Parathyroid adenoma (tissue), 2 donors: ENCODE results near the gene SNAP47.

Source experiments
- H2AFZ ChIP-seq: fragments of 300-600 bp; sonication (generic); one replicate; pipeline ENCODE4 v1.7.0; 2017; ENCODE audit warnings: antibody characterized with exemption, mild to moderate bottlenecking
- H3K27ac ChIP-seq: fragments of 300-600 bp; sonication (generic); one replicate; pipeline ENCODE4 v1.7.0; 2017
- H3K27me3 ChIP-seq: fragments of 300-600 bp; sonication (generic); one replicate; pipeline ENCODE4 v1.7.0; 2017; ENCODE audit warnings: low read length; ENCODE audit not compliant: control insufficient read depth, insufficient read depth
- H3K36me3 ChIP-seq: fragments of 300-600 bp; sonication (generic); one replicate; pipeline ENCODE4 v1.7.0; 2017; ENCODE audit warnings: low read length; ENCODE audit not compliant: control insufficient read depth, insufficient read depth
- H3K4me1 ChIP-seq: fragments of 300-600 bp; sonication (generic); one replicate; pipeline ENCODE4 v1.7.0; 2017; ENCODE audit warnings: control low read depth
- H3K4me2 ChIP-seq: fragments of 300-600 bp; sonication (generic); one replicate; pipeline ENCODE4 v1.7.0; 2017; ENCODE audit warnings: low read length
- H3K4me3 ChIP-seq: fragments of 300-600 bp; sonication (generic); one replicate; pipeline ENCODE4 v1.7.0; 2017; ENCODE audit warnings: low read depth, low read length
- H3K79me2 ChIP-seq: fragments of 300-600 bp; sonication (generic); one replicate; pipeline ENCODE4 v1.7.0; 2017; ENCODE audit warnings: control low read depth
- H3K9ac ChIP-seq: fragments of 300-600 bp; sonication (generic); one replicate; pipeline ENCODE4 v1.7.0; 2017; ENCODE audit warnings: mild to moderate bottlenecking
- H3K9me3 ChIP-seq: fragments of 300-600 bp; sonication (generic); one replicate; pipeline ENCODE4 v1.7.0; 2017; ENCODE audit warnings: low read length; ENCODE audit not compliant: control insufficient read depth
- TF ChIP-seq, protein P1 (sequence below): fragments of 300-600 bp; sonication (generic); IDR thresholded peaks from one replicate; pipeline ENCODE4 v1.7.0; 2017; ENCODE audit warnings: antibody characterized with exemption, mild to moderate bottlenecking
- donor health status: primary hyperparathyroidism.

Gene SNAP47

DNA sequence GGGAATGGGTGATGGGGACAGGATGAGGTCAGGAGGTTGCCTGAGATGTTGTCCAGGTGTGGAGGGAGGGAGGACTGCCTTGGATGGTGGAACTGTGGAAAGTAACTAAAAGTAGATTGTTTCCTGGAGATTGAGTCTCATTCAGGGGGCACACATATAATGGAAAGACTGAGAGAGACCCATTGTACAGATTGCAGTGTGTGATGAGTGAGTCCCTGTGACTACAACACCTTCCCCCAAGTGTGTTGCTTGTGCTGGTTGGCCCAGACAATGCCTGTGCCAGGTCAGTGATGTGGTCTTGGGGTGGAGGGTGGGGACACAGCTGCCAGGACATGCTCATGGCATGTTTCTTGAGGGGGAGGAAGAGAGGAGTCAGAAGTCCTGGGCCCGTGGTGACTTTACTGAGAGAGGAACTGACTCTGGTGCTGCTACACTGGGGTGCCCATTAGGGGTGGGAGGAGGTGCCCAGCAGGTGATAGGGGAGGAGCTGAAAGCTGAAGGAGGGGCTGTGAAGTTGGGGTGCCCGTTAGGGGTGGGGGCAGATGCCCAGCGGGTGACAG is 5.2 kb downstream of the SNAP47 start:
- Histone ChIP-seq H3K4me3 (no peak overlapping the region), H3K79me2 (peaks cover 32% of the 10 kb centered on the region), H2AFZ (no peak overlapping the region), H3K4me2 (no peak overlapping the region), H3K27me3 (no peaks in the 10 kb centered on the region), H3K36me3 (no peaks in the 10 kb centered on the region), H3K27ac (no peak overlapping the region), H3K9ac (no peak overlapping the region), H3K9me3 (no peaks in the 10 kb centered on the region), H3K4me1 (no peaks in the 10 kb centered on the region)
- TF ChIP-seq, protein P1, sequence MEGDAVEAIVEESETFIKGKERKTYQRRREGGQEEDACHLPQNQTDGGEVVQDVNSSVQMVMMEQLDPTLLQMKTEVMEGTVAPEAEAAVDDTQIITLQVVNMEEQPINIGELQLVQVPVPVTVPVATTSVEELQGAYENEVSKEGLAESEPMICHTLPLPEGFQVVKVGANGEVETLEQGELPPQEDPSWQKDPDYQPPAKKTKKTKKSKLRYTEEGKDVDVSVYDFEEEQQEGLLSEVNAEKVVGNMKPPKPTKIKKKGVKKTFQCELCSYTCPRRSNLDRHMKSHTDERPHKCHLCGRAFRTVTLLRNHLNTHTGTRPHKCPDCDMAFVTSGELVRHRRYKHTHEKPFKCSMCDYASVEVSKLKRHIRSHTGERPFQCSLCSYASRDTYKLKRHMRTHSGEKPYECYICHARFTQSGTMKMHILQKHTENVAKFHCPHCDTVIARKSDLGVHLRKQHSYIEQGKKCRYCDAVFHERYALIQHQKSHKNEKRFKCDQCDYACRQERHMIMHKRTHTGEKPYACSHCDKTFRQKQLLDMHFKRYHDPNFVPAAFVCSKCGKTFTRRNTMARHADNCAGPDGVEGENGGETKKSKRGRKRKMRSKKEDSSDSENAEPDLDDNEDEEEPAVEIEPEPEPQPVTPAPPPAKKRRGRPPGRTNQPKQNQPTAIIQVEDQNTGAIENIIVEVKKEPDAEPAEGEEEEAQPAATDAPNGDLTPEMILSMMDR, result no peak

- TF ChIP-seq, protein P1, result no peak
- Histone ChIP-seq H3K4me1 (no peaks in the 10 kb centered on the region), H3K27ac (no peak overlapping the region)
Observed at GRCh38 chr1:227741166-227741870, 6.1 kb downstream of the SNAP47 start.

DNA sequence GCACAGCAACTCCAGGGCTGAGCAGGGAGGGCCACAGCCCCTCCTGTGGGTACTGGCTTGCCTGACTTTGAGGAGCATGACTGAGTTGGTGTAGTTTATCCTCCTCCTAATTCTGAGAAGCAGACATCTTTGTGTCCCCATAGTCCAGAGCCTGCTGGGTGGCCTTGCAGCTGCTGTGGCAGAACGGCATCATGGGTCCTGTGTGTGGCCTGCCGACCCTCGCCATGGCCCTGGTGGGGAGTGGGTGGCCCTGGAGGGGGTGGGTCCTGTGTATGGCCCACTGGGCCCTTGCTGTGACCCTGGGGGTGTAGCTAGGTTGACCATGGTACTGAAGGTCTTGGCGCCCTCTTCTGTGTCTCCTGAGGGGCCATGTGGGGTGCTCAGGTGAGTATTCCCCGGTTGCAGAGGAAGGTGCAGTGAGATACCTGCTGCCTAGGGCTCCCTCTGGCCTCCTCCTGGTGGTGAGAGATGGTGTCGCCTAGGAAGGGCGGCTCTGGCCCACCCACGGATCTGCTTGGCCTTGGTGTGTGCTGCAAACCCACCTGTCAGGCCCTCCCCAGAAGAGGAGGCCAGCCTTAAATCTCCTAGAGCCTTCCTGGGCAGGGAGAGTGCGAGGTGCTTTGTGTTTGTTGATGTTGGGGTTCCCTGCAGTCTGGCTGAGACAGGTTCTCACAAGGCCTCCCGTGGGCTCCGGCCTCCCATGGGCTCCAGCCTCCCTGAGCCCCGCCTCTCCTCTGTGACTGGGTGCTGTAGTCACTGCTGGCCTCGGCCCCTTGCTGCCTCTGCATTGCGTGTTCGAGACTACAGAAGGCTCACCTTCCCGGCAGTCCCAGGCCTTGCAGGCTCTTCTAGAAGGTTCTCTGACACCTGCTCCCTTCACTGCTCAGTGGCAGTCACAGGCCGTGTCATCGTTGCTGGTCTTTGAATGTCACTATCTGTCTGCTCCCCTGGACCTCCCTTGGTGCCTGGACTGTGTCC is 7.8 kb downstream of the SNAP47 start:
- Histone ChIP-seq H2AFZ (no peak overlapping the region), H3K4me2 (no peak overlapping the region), H3K4me3 (no peak overlapping the region), H3K9ac (no peak overlapping the region), H3K27ac (no peak overlapping the region), H3K36me3 (no peaks in the 10 kb centered on the region), H3K79me2 (peaks cover 29% of the 10 kb centered on the region), H3K27me3 (no peaks in the 10 kb centered on the region), H3K9me3 (no peaks in the 10 kb centered on the region), H3K4me1 (no peaks in the 10 kb centered on the region)
- TF ChIP-seq, protein P1, result no peak

More at GRCh38 chr1:227741166-227741870, 6.1 kb downstream of the SNAP47 start:
- H3K4me2 ChIP-seq, result no peak overlapping the region
- H3K4me3 ChIP-seq, result no peak overlapping the region
- H3K27me3 ChIP-seq, result no peaks in the 10 kb centered on the region
- no peaks in the 10 kb centered on the region for H3K36me3 ChIP-seq
- H3K9me3 ChIP-seq, result no peaks in the 10 kb centered on the region
- H3K79me2 ChIP-seq, result peaks cover 28% of the 10 kb centered on the region
- H2AFZ ChIP-seq, result no peak overlapping the region
- H3K9ac ChIP-seq, result no peak overlapping the region

- H3K9me3 ChIP-seq, result no peaks in the 10 kb centered on the region
- no peak overlapping the region for H3K9ac ChIP-seq
- no peak overlapping the region for H3K4me3 ChIP-seq
- H3K4me1 ChIP-seq, result no peaks in the 10 kb centered on the region
- H3K79me2 ChIP-seq, result peaks cover 32% of the 10 kb centered on the region
- H3K4me2 ChIP-seq, result no peak overlapping the region
- no peaks in the 10 kb centered on the region for H3K27me3 ChIP-seq
- H3K27ac ChIP-seq, result no peak overlapping the region
- no peaks in the 10 kb centered on the region for H3K36me3 ChIP-seq
- TF ChIP-seq, protein P1, result no peak
- H2AFZ ChIP-seq, result no peak overlapping the region
Observed at GRCh38 chr1:227744668-227745067, 9.4 kb downstream of the SNAP47 start.
